Measurements from ENCODE around the gene TNFRSF25. TPM values are rescaled to one million over a fixed set of nuclear protein-coding genes. Genes with fewer than 3 reads are reported as not detected.

TNFRSF25 gene
- total and polyA plus RNA-seq, 10 of the 15 experiments (the other 5 are each of a cell fraction or from before 2014, with no cell fraction given) = 0.23 to 8.6 (median 0.46) TPM; not detected in 5

DNA sequence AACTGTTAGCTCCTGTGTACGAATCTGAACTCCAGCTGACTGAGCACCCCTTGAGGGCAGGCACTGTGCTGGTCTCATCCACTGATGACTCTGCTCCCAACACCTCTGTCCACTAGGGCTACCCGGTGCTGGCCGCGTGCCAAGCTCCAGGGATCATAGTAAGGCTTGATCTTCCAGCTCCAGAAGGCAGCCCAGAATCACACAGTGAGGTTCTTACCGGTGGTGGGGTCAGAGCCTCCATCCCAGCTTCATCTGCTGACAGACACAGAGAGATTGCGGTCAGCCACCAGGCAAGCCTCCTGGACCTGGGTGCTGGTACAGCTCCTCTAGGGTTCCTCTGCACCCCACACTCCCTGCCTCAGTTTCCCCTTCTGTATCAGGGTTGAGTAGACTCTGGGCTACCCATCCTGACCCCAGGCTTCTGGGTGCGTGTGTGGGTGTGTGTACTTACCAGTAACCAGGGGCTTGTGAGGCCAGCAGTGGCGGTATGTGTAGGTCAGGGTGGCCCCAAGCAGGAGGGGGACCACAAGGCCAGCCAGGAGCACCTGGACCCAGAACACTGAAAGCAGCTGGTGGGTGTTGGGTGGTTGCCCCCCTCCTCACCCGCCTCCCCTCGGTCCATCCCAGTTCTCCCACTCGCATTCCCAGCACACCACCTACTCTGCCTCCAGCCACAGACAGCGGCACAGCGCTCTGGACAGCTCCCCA, 3.4 kb downstream of the TNFRSF25 start:
- TF ChIP-seq, protein P1, sequence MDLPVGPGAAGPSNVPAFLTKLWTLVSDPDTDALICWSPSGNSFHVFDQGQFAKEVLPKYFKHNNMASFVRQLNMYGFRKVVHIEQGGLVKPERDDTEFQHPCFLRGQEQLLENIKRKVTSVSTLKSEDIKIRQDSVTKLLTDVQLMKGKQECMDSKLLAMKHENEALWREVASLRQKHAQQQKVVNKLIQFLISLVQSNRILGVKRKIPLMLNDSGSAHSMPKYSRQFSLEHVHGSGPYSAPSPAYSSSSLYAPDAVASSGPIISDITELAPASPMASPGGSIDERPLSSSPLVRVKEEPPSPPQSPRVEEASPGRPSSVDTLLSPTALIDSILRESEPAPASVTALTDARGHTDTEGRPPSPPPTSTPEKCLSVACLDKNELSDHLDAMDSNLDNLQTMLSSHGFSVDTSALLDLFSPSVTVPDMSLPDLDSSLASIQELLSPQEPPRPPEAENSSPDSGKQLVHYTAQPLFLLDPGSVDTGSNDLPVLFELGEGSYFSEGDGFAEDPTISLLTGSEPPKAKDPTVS (IDR thresholded peaks at IDR 0.05; ENCODE audit: low read depth, low read length) = no peak
- no peak for TF ChIP-seq HCFC1 (IDR thresholded peaks at IDR 0.05; ENCODE audit: low read length)
- TF ChIP-seq ZNF274 (IDR thresholded peaks at IDR 0.05; ENCODE audit: insufficient read depth, insufficient read length) = no peak
- TF ChIP-seq ATF7 (IDR thresholded peaks at IDR 0.05; ENCODE audit: low read depth) = no peak
- no peak for TF ChIP-seq MYB (IDR thresholded peaks at IDR 0.05; ENCODE audit: borderline replicate concordance, low read depth, low read length)
- TF ChIP-seq HDAC2 (IDR thresholded peaks at IDR 0.05) = no peak
- TF ChIP-seq POLR2AphosphoS2 (IDR thresholded peaks at IDR 0.05; ENCODE audit: low read depth, low read length) = no peak
- TF ChIP-seq CEBPB (IDR thresholded peaks at IDR 0.05; ENCODE audit: borderline replicate concordance in 1 of 2, low read depth in 2 of 2, low read length in 2 of 2) = no peak
- TF ChIP-seq FOXM1 (IDR thresholded peaks at IDR 0.05; ENCODE audit: low read depth, low read length) = no peak
- TF ChIP-seq KDM1A (IDR thresholded peaks at IDR 0.05; ENCODE audit: borderline replicate concordance) = no peak
- TF ChIP-seq TBL1XR1 (IDR thresholded peaks at IDR 0.05; ENCODE audit: low read depth, low read length) = no peak
- TF ChIP-seq EP300 (IDR thresholded peaks at IDR 0.05; ENCODE audit: borderline replicate concordance in 1 of 2, control insufficient read depth in 1 of 2, low read depth in 2 of 2, low read length in 2 of 2) = no peak
- no peak for TF ChIP-seq LARP7 (IDR thresholded peaks at IDR 0.05)
- TF ChIP-seq MTA2 (IDR thresholded peaks at IDR 0.05; ENCODE audit: low read depth) = no peak
- no peak for TF ChIP-seq CBFB (IDR thresholded peaks at IDR 0.05; ENCODE audit: low read depth)
- ChIA-PET CTCF (interaction anchor here (1.7 kb wide), 1 partner anchor 24 kb away, joined by 4 read pairs; no protein-coding TSS in a partner anchor), RAD21 (ENCODE audit: unreplicated experiment) (interaction anchor here (2.0 kb wide), 1 partner anchor 24 kb away, joined by 4 read pairs; no protein-coding TSS in a partner anchor), SMC1A (ENCODE audit: uncharacterized antibody, unreplicated experiment) (no interaction called here), POLR2A (no interaction called here)
- H3K4me1 ChIP-seq (ENCODE audit: control insufficient read depth, insufficient read depth, low read length) = no peaks in the 10 kb centered on the region; the same call in 1 of the 2 replicates
- H4K20me1 ChIP-seq (ENCODE audit: control insufficient read depth, insufficient read depth) = no peaks in the 10 kb centered on the region
- no peak overlapping the region for H2AFZ ChIP-seq (ENCODE audit: control insufficient read depth, low read depth, low read length)
- H3K27me3 ChIP-seq (replicated peaks in 1 of 2; ENCODE audit: control insufficient read depth in 2 of 2, insufficient read depth in 2 of 2, low read length in 1 of 2) = peaks cover 3 to 4% of the 10 kb centered on the region in 2 experiments; a peak in 3 of 4 replicates
- FAIRE-seq (no peak), DNase-seq (ENCODE audit: low read depth, low spot score) (no peak), ATAC-seq (no peak)
- in situ Hi-C loops (cut with MboI) (no loop called here), intact Hi-C loops (cut with micrococcal nuclease; ENCODE audit: unreplicated experiment) (no loop called here)
- H3K9me3 ChIP-seq (replicated peaks; ENCODE audit: control insufficient read depth, insufficient read depth, low read length) = no peaks in the 10 kb centered on the region
- no peaks in the 10 kb centered on the region for H3K36me3 ChIP-seq (ENCODE audit: control insufficient read depth in 2 of 2, insufficient read depth in 2 of 2, low read length in 1 of 2)
- H3K9ac ChIP-seq (ENCODE audit: control insufficient read depth, insufficient read depth, low read length) = no peak overlapping the region
- BruUV-seq (replicated peaks) = no TSS peak
- H3K79me2 ChIP-seq (ENCODE audit: control insufficient read depth, insufficient read depth, low read length) = no peaks in the 10 kb centered on the region
- no peak overlapping the region for H3K4me3 ChIP-seq
- H3K4me2 ChIP-seq (ENCODE audit: control insufficient read depth, insufficient read depth) = no peak overlapping the region
- WGBS (ENCODE audit: insufficient coverage, insufficient replicate concordance, low lambda C conversion rate, missing lambda C conversion rate) = 59% methylated on average over 13 of the region's 13 CpGs
- H3K27ac ChIP-seq (ENCODE audit: control insufficient read depth, insufficient read depth) = no peak overlapping the region
